Measurements from ENCODE around the gene ALDH1L1.

The ALDH1L1 gene

DNA sequence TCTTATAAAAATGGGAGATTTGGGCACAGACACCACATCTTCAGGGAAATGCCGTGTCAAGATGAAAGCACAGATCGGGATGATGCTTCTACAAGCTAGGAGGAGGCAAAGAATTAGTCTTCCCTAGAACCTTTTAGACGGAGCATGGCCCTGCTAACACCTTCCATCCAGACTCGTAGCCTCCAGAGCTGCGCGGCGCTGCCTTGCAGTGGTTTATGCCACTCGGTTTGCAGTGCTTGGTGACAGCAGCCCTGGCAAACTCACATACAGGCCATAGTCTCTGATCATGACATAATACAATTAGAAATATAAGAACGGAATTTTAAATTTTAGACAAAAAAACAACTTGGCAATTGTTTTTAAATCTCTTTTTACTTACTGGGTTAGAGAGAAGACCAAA, 59.3 kb downstream of the ALDH1L1 start:
- Histone ChIP-seq H3K4me3 (ENCODE audit: low read length in 2 of 2) (no peak overlapping the region), H3K9me3 (ENCODE audit: control insufficient read depth in 2 of 2, low read length in 2 of 2) (no peaks in the 10 kb centered on the region), H3K9ac (ENCODE audit: low read depth in 1 of 2, low read length in 2 of 2) (no peak overlapping the region), H3K36me3 (ENCODE audit: control insufficient read depth in 2 of 2, insufficient read depth in 2 of 2, low read length in 2 of 2) (no peaks in the 10 kb centered on the region), H3K27ac (ENCODE audit: low read depth in 2 of 2, low read length in 2 of 2) (no peak overlapping the region), H3K27me3 (ENCODE audit: control insufficient read depth in 2 of 2, insufficient read depth in 2 of 2, low read length in 2 of 2) (no peaks in the 10 kb centered on the region), H3K4me1 (ENCODE audit: control insufficient read depth in 2 of 2, insufficient read depth in 2 of 2, low read length in 2 of 2) (no peaks in the 10 kb centered on the region)

DNA sequence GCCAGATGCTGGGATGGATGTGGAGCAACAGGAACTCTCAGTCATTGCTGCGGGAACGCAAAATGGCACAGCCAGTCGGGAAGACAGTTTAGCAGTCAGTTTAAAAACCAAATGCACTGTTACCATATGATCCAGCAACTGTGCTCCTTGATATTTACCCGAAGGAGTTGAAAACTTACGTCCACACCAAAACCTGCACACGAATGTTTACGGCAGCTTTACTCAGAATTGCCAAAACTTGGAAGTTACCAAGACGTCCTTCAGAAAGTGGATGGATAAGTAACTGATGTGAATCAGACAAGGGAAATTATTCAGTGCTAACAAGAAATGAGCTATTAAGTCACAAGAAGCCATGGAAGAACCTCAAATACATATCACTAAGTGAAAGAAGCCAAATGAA, 60.4 kb downstream of the ALDH1L1 start:
- Histone ChIP-seq H3K9ac (ENCODE audit: low read depth in 1 of 2, low read length in 2 of 2) (no peak overlapping the region), H3K36me3 (ENCODE audit: control insufficient read depth in 2 of 2, insufficient read depth in 2 of 2, low read length in 2 of 2) (no peaks in the 10 kb centered on the region), H3K9me3 (ENCODE audit: control insufficient read depth in 2 of 2, low read length in 2 of 2) (no peaks in the 10 kb centered on the region), H3K27ac (ENCODE audit: low read depth in 2 of 2, low read length in 2 of 2) (no peak overlapping the region), H3K4me1 (ENCODE audit: control insufficient read depth in 2 of 2, insufficient read depth in 2 of 2, low read length in 2 of 2) (no peaks in the 10 kb centered on the region), H3K4me3 (ENCODE audit: low read length in 2 of 2) (no peak overlapping the region), H3K27me3 (ENCODE audit: control insufficient read depth in 2 of 2, insufficient read depth in 2 of 2, low read length in 2 of 2) (no peaks in the 10 kb centered on the region)

DNA sequence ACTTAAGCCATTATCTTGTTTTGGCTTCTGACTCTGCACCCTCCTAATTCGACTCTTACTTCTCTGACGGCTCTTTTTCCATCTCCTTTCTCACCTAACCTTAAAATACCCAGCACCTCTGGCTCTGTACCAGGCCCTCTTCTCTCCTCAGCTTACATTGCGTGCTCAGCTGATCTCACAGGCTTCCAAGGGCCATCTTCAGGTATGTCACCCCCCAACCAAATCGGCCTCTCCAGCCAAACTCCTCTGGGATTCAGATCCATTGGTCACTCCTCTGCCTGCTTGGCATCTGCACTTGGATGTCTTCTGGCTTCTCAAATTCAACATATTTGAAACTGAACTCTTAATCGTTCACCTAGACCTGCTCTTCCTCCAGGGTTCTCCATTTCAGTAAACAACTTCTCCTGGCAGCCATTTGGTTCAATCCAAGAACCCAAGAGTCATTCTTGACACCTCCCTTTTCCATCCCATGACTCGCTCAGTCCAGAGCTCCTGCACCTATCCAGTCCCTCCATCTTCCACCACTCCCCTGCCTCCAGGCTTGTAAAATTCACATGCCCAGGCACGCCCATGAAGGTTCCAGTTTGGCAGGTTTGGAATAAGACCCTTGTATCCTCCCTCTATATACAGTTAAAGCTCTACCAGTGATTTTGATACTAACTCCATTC, 61.2 kb downstream of the ALDH1L1 start:
- no peaks in the 10 kb centered on the region for H3K36me3 ChIP-seq (ENCODE audit: control insufficient read depth in 2 of 2, insufficient read depth in 2 of 2, low read length in 2 of 2)
- H3K27me3 ChIP-seq (ENCODE audit: control insufficient read depth in 2 of 2, insufficient read depth in 2 of 2, low read length in 2 of 2) = no peaks in the 10 kb centered on the region
- H3K9me3 ChIP-seq (ENCODE audit: control insufficient read depth in 2 of 2, low read length in 2 of 2) = no peaks in the 10 kb centered on the region
- H3K9ac ChIP-seq (ENCODE audit: low read depth in 1 of 2, low read length in 2 of 2) = no peak overlapping the region
- H3K4me1 ChIP-seq (ENCODE audit: control insufficient read depth in 2 of 2, insufficient read depth in 2 of 2, low read length in 2 of 2) = no peaks in the 10 kb centered on the region
- H3K4me3 ChIP-seq (ENCODE audit: low read length in 2 of 2) = no peak overlapping the region
- no peak overlapping the region for H3K27ac ChIP-seq (ENCODE audit: low read depth in 2 of 2, low read length in 2 of 2)

DNA sequence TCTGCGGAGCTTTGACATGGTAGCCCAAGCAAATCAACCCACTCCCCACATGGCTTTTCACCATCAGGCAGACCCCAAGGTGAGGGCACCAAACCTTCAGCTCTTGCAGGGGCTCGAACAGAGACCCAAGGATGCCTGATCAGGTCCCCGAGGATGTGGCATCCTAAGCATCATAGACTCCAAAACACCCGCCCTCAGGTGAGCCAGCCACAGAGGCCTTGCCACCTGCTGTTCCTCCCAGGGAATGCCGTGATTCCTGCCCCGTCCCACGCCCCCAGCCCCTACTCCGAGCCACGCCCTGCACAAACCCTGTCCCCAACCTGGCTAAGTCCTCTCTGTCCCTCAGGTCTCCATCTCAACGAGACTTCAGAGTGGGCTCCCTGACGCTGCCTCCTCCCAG, 61.8 kb downstream of the ALDH1L1 start:
- H3K27ac ChIP-seq (ENCODE audit: low read depth in 2 of 2, low read length in 2 of 2) = no peak overlapping the region
- no peak overlapping the region for H3K4me3 ChIP-seq (ENCODE audit: low read length in 2 of 2)
- H3K36me3 ChIP-seq (ENCODE audit: control insufficient read depth in 2 of 2, insufficient read depth in 2 of 2, low read length in 2 of 2) = no peaks in the 10 kb centered on the region
- no peaks in the 10 kb centered on the region for H3K4me1 ChIP-seq (ENCODE audit: control insufficient read depth in 2 of 2, insufficient read depth in 2 of 2, low read length in 2 of 2)
- no peaks in the 10 kb centered on the region for H3K27me3 ChIP-seq (ENCODE audit: control insufficient read depth in 2 of 2, insufficient read depth in 2 of 2, low read length in 2 of 2)
- H3K9ac ChIP-seq (ENCODE audit: low read depth in 1 of 2, low read length in 2 of 2) = no peak overlapping the region
- no peaks in the 10 kb centered on the region for H3K9me3 ChIP-seq (ENCODE audit: control insufficient read depth in 2 of 2, low read length in 2 of 2)

DNA sequence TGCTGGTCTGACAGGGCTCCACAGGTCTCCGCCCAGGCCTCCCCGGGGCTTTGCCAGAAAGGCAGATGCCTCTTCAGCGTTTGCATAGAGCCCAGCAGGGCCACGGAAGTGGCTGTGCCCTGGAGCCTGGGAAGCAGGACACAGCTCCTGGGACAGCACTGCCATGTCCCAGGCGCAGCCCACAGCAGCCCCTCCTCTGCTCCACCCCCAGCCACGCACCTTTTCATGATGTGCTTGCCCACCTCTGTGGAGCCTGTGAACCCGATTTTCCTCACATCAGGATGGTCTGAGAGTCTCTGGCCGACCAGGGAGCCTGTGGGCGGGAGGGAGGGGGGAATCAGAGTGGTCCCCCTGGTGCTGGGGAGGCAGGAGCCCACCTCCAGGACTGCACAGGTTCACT, 62.6 kb downstream of the ALDH1L1 start:
- no peak overlapping the region for H3K27ac ChIP-seq (ENCODE audit: low read depth in 2 of 2, low read length in 2 of 2)
- H3K4me1 ChIP-seq (ENCODE audit: control insufficient read depth in 2 of 2, insufficient read depth in 2 of 2, low read length in 2 of 2) = no peaks in the 10 kb centered on the region
- no peaks in the 10 kb centered on the region for H3K9me3 ChIP-seq (ENCODE audit: control insufficient read depth in 2 of 2, low read length in 2 of 2)
- H3K4me3 ChIP-seq (ENCODE audit: low read length in 2 of 2) = no peak overlapping the region
- H3K27me3 ChIP-seq (ENCODE audit: control insufficient read depth in 2 of 2, insufficient read depth in 2 of 2, low read length in 2 of 2) = no peaks in the 10 kb centered on the region
- H3K36me3 ChIP-seq (ENCODE audit: control insufficient read depth in 2 of 2, insufficient read depth in 2 of 2, low read length in 2 of 2) = no peaks in the 10 kb centered on the region
- H3K9ac ChIP-seq (ENCODE audit: low read depth in 1 of 2, low read length in 2 of 2) = no peak overlapping the region

DNA sequence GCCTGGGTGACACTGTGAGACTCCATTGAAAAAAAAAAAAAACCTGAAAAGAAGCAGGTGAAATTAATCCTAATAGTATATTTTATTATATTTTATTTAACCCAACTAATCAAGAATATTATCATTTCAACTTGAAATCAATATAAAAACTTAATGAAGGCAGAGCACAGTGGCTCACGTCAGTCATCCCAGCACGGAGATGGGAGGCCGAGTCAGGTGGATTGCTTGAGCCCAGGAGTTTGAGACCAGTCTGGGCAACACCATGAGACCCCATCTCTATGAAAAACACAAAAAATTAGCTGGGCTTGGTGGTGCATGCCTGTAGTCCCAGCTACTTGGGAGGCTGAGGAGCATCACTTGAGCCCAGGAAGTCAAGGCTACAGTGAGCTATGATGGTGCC, 63.2 kb downstream of the ALDH1L1 start:
- Histone ChIP-seq H3K9ac (ENCODE audit: low read depth in 1 of 2, low read length in 2 of 2) (no peak overlapping the region), H3K27ac (ENCODE audit: low read depth in 2 of 2, low read length in 2 of 2) (no peak overlapping the region), H3K9me3 (ENCODE audit: control insufficient read depth in 2 of 2, low read length in 2 of 2) (no peaks in the 10 kb centered on the region), H3K4me1 (ENCODE audit: control insufficient read depth in 2 of 2, insufficient read depth in 2 of 2, low read length in 2 of 2) (no peaks in the 10 kb centered on the region), H3K36me3 (ENCODE audit: control insufficient read depth in 2 of 2, insufficient read depth in 2 of 2, low read length in 2 of 2) (no peaks in the 10 kb centered on the region), H3K4me3 (ENCODE audit: low read length in 2 of 2) (no peak overlapping the region), H3K27me3 (ENCODE audit: control insufficient read depth in 2 of 2, insufficient read depth in 2 of 2, low read length in 2 of 2) (no peaks in the 10 kb centered on the region)

DNA sequence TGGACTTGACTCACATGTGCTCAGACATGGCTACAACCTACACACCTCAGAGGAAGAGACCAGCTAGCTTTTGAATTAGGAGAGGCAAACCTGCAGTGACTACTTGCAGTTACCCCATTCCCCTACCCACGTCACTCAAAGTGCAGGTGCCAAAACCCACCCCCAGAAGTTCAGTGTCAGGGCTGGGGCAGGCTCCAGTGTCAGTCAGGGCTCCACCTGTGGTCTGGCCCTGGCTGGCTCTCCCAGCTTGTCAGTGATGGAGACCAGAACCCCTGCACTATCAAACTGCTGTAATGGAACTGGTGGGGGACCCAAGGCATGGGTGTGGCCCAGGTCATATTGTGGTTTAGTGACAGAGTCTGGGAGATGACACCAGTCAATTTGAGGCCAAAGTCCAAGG, 63.9 kb downstream of the ALDH1L1 start:
- Histone ChIP-seq H3K9ac (ENCODE audit: low read depth in 1 of 2, low read length in 2 of 2) (no peak overlapping the region), H3K4me1 (ENCODE audit: control insufficient read depth in 2 of 2, insufficient read depth in 2 of 2, low read length in 2 of 2) (no peaks in the 10 kb centered on the region), H3K9me3 (ENCODE audit: control insufficient read depth in 2 of 2, low read length in 2 of 2) (no peaks in the 10 kb centered on the region), H3K36me3 (ENCODE audit: control insufficient read depth in 2 of 2, insufficient read depth in 2 of 2, low read length in 2 of 2) (no peaks in the 10 kb centered on the region), H3K4me3 (ENCODE audit: low read length in 2 of 2) (no peak overlapping the region), H3K27me3 (ENCODE audit: control insufficient read depth in 2 of 2, insufficient read depth in 2 of 2, low read length in 2 of 2) (no peaks in the 10 kb centered on the region), H3K27ac (ENCODE audit: low read depth in 2 of 2, low read length in 2 of 2) (no peak overlapping the region)

DNA sequence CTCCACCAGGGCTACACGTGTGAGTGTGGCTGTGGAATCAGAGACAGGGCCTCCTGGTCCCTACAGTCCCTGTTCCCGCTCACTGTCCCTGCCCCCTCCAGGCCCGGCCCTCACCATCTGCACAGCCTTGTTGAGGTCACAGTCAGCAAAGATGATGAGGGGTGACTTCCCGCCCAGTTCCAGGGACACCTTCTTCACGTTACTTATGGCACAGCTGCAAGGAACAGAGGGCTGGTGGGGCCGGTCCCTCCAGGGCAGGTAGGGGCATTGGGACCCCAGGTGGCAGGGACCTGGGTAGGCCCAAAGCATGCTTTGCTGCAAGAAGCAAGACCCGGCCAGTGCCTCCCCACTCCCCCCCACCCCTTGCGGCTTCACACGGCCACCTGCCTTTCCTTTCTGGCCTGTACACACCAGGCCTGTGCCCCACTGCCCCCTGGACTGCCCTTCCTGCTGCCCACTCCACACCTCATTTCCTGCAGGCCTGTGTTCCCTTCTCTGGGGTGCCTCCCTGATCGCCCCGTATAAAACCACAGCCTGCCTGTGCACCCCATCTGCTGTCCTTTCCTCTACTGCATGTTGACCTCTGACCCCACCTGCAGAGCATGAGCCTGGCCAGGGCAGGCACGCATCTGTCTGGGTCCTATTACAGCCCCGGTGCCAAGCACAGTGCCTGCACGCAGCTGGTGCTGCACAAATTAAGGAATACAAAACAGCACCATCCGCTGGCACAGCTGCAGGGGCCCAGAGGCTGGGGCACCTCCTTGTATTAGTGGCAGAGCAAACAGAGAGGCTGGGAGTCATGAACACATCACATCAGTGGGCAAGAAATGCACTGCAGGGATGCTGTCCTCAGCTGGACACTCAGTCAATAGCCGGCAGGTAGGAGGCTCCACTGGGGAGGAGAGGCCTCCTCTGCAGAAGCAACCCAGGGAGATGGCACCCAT, 65.7 kb downstream of the ALDH1L1 start:
- Histone ChIP-seq H3K4me1 (ENCODE audit: control insufficient read depth in 2 of 2, insufficient read depth in 2 of 2, low read length in 2 of 2) (no peaks in the 10 kb centered on the region), H3K9ac (ENCODE audit: low read depth in 1 of 2, low read length in 2 of 2) (no peak overlapping the region), H3K36me3 (ENCODE audit: control insufficient read depth in 2 of 2, insufficient read depth in 2 of 2, low read length in 2 of 2) (no peaks in the 10 kb centered on the region), H3K9me3 (ENCODE audit: control insufficient read depth in 2 of 2, low read length in 2 of 2) (no peaks in the 10 kb centered on the region), H3K27me3 (ENCODE audit: control insufficient read depth in 2 of 2, insufficient read depth in 2 of 2, low read length in 2 of 2) (no peaks in the 10 kb centered on the region), H3K4me3 (ENCODE audit: low read length in 2 of 2) (no peak overlapping the region), H3K27ac (ENCODE audit: low read depth in 2 of 2, low read length in 2 of 2) (no peak overlapping the region)

DNA sequence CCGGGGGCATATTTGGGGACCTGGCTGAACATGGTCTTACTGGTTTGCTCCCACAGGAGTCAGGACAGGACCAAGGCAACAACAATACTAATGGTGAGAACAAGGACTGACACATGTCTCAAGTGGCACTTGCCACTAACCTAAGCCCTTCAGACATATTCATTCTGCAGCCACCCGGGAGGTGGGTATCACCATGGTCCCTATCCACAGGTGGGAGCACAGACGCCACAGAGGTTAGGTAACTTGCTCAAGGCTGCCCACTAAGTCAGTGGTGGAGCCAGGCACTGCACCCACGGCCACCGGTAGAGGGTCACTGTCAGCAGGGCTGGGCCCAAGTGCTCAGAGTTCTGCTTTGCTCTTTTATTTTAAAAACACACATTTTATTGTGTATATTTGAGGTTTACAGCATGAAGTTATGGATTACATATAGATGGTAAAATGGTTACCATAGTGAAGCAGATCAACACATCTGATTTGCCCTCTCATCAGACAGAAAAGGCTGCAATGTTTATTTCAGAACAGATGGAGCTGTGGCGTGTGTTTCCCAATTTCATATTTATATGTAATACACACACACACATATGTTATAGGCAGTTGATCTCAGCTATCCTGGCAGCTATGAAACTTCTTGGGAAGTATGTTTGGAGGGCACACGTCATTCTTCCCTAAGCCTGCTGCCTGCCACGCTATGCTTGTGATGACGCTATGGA, 66.5 kb downstream of the ALDH1L1 start:
- Histone ChIP-seq H3K4me1 (ENCODE audit: control insufficient read depth in 2 of 2, insufficient read depth in 2 of 2, low read length in 2 of 2) (no peaks in the 10 kb centered on the region), H3K27me3 (ENCODE audit: control insufficient read depth in 2 of 2, insufficient read depth in 2 of 2, low read length in 2 of 2) (no peaks in the 10 kb centered on the region), H3K36me3 (ENCODE audit: control insufficient read depth in 2 of 2, insufficient read depth in 2 of 2, low read length in 2 of 2) (no peaks in the 10 kb centered on the region), H3K9ac (ENCODE audit: low read depth in 1 of 2, low read length in 2 of 2) (no peak overlapping the region), H3K9me3 (ENCODE audit: control insufficient read depth in 2 of 2, low read length in 2 of 2) (no peaks in the 10 kb centered on the region), H3K27ac (ENCODE audit: low read depth in 2 of 2, low read length in 2 of 2) (no peak overlapping the region), H3K4me3 (ENCODE audit: low read length in 2 of 2) (no peak overlapping the region)

DNA sequence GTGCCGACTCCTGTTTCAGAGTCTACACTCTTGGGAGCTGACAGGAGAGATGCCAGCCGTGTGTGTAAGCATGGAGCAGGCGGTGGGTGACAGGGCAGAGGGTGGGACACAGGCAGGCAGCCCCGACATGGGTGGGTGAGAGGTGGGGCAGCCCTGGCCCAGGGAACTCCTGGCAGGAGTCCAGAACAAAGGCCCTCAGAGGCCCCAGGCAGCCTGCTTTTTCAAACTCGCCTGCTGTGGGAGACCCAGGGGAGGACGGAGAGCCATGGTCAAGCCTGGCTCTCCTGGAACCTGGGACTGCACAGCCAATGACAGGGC, 67.2 kb downstream of the ALDH1L1 start:
- H3K27me3 ChIP-seq (ENCODE audit: control insufficient read depth in 2 of 2, insufficient read depth in 2 of 2, low read length in 2 of 2) = no peaks in the 10 kb centered on the region
- no peak overlapping the region for H3K9ac ChIP-seq (ENCODE audit: low read depth in 1 of 2, low read length in 2 of 2)
- H3K9me3 ChIP-seq (ENCODE audit: control insufficient read depth in 2 of 2, low read length in 2 of 2) = no peaks in the 10 kb centered on the region
- no peaks in the 10 kb centered on the region for H3K36me3 ChIP-seq (ENCODE audit: control insufficient read depth in 2 of 2, insufficient read depth in 2 of 2, low read length in 2 of 2)
- H3K27ac ChIP-seq (ENCODE audit: low read depth in 2 of 2, low read length in 2 of 2) = no peak overlapping the region
- no peak overlapping the region for H3K4me3 ChIP-seq (ENCODE audit: low read length in 2 of 2)
- no peaks in the 10 kb centered on the region for H3K4me1 ChIP-seq (ENCODE audit: control insufficient read depth in 2 of 2, insufficient read depth in 2 of 2, low read length in 2 of 2)

Data from mucosa of rectum (tissue), 2 donors.